Brain pericyte (primary cell): ENCODE data around the gene SKIC8.

Source experiments
- DNase-seq: peaks from one replicate; pipeline ENCODE4 v3.0.0-alpha.2; 2012; ENCODE audit warnings: low read depth, low spot score

Gene SKIC8

DNA sequence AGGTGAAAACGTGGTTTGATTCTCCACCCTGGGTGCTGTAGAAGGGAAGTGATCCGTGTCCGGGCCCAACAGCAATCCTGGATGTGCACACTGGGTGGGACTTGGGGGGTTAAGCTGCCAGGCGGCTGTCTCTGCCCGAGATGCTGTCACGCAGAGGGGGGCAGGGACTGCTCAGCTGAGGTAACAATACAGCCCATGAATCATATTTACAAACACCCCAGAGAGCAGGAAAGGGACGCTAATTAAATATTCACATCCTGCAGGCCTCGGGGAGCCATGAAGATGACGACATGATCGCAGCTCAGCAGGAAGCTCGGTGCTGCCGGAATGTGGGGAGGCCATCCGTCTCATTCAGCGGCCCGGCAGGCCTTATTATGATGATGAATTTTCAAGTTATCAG lies 22.8 kb upstream of the SKIC8 start:
- DNase-seq, result peak; percentile 69

- DNase-seq, result no peak
These were observed 22.4 kb upstream of the SKIC8 start for GRCh38 chr15:78321786-78322185.

DNA sequence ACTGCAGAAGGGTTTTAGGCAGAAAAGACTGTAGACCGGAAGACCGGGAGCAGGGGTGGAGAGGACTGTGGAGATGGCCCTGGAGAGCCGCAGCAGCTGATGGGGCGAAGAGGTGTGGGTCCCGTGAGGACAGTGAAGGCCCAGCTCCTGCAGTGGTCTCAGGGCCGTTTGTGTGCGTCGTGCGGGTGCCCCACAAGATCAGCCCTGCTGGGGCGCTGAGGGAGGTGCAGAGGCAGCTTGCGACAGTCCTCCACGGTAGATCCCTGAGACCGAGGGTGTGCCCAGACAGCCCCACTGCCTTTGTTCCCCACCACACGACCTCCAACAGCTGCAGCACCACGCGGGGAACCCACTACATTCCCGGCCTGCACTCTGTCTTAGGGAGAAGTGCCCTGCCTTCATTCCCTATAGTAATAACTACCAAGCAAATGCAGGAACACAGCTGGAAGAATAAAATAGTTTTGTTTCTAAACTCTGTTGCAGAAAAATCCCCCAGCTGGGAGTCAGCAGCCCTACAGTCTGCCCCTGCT lies 21.7 kb upstream of the SKIC8 start:
- no peak for DNase-seq

DNA sequence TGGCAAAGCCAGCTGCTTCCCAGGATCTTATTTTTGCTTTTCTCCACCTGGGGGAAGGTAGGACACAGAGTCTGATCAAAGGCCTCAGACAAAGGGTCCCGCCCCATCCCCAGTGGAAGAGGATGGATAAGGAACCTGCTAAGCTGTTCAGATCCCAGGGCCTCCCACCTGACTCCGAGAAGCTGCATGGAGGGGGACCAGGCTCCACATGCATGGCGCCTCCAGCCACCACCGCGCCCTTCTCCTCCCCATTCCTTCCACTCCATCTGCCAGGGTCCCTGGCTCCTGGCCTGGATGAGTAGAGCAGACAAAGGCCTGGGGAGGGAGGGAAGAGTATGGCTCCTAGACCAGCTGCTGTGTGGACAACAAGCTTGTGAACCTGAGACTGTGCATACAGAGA lies 20.8 kb upstream of the SKIC8 start:
- no peak for DNase-seq

DNA sequence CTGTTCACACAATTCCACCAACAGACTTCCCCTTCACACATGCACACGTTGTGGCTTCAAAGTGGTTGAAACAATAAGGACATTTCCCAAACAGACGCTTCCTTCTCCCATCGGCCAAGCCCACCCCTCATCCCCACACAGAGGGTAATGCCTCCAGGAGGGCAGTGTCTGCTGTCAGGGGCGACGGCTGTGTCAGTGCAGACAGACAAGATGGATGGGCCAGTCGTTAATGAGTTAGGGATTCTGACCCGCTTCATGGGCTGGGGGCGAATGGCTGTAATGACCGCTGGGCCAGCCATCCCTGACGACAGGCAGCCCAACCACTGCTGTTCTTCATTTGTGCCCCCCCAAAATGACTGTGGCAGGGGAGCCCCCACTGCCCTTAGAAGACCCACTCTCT lies 20.2 kb upstream of the SKIC8 start:
- no peak for DNase-seq

GRCh38 chr15:78317145-78317836 lies 17.9 kb upstream of the SKIC8 start:
- no peak for DNase-seq

- DNase-seq, result no peak
These were observed 17.1 kb upstream of the SKIC8 start for GRCh38 chr15:78316283-78317083.

DNA sequence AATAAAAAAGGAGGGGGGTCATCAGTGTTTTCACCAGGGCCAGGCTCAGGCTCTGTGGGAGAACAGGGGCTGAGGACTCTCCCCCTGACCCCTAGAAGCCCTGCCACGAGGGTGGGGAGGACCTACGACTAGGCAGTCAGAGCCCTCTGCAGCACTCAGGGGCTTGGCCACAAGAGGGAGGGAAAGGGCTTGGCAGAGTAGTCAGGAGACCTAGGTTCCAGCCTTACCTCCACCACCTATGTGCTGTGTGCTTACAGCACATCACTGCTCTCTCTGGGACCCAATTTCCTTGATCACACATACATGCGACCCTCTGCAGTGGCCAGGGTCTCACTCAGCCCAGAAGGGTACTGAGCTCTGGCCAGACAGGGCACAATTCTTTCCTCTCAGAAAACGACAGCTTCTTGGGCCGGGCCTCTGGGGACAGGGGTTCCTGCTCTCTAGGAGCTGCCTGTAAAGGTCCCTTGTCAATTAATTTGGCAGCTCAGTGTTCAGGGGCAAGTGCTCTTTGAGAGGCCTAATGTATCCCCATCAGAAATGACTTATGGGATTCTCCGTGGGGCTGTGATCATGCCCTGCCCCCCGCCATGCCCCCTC lies 16.4 kb upstream of the SKIC8 start:
- no peak for DNase-seq

- no peak for DNase-seq
These were observed 14.8 kb upstream of the SKIC8 start for GRCh38 chr15:78314181-78314581.

GRCh38 chr15:78313383-78313782 lies 14.0 kb upstream of the SKIC8 start:
- no peak for DNase-seq

GRCh38 chr15:78312957-78313356 lies 13.5 kb upstream of the SKIC8 start:
- no peak for DNase-seq

GRCh38 chr15:78312536-78312935 lies 13.1 kb upstream of the SKIC8 start:
- no peak for DNase-seq

- no peak for DNase-seq
These were observed 11.9 kb upstream of the SKIC8 start for GRCh38 chr15:78311292-78311691.

- peak; percentile 40 for DNase-seq
These were observed 9.1 kb upstream of the SKIC8 start for GRCh38 chr15:78308422-78309032.

- no peak for DNase-seq
These were observed 8.6 kb upstream of the SKIC8 start for GRCh38 chr15:78307976-78308375.

GRCh38 chr15:78306176-78306774 lies 6.9 kb upstream of the SKIC8 start:
- DNase-seq, result no peak

DNA sequence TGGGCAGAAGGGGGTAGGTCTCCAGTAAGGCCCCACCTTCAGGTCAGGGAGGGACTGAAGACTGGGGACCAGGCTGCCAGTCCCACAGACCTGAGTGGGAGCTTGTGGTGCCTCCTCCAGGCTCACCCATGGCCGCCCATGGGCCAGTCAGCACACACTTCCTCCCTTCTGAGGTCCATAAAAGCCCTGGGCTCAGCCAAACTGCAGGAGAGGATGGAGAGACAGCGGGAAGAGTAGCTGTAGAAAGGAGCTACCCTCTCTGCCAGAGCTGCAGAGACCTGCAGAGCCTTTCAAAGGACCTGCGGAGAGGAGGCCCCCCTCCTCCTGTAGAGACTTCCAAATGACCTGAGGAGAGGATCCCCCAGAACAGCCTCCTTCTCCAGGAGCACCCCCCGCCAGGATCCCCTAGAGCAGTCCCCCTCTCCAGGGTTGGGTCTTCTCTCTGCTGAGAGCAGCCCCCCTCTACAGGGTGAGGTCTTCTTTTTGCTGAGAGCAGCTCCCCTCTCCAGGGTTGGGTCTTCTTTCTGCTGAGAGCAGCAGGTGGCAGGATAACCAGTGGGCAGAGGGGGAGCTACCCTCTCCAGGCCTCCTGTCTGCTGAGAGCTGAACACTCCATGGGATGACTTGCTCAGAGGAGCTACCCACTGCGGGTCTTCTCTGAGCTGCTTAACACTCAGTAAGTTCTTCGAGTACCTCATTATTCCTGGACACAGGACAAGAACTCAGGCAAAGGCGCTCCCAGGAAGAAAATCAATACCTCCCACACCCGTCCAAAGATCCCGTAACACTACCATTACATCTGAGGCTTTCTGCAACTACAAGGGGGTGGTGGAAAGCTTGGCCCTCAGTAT lies 5.0 kb upstream of the SKIC8 start:
- no peak for DNase-seq

DNA sequence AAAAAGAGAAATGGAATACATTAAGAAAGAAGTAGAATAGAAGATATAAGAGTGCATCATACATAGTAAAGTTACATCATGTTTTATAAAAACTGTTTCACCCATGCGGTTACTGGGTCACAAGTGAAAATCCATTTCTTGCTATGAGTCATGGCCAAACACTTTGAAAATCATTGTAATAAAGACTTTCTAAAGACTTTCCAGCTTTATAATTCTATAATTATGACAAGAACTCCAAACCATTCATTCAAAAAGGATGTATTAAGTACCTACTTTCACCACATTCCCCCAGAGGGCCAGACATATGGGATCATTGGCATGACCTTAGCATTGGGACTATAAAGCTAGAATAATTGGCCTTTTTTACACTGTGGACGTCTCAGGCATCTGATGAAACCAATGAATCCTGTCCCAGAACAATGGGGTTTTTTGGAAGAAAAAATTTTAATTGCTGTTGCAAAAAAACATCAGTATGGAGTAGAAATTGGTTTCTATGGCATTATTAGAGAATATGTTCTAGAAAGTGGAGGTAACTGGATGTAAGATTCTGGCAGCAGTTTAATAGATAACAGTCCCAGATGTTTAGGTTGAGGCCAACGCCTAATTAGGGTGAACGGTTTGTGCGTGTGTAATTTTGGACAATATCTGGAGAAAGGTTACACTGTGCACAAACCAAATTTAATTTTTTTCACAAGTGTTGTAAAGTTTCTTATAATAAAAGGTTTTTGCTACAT lies 3.3 kb upstream of the SKIC8 start:
- no peak for DNase-seq

- no peak for DNase-seq
These were observed 2.4 kb upstream of the SKIC8 start for GRCh38 chr15:78301828-78302227.

- no peak for DNase-seq
These were observed 1.9 kb upstream of the SKIC8 start for GRCh38 chr15:78301326-78301725.
